ENCODE results near the gene POU3F3.

POU3F3 gene

GRCh38 chr2:104859766-104860450 lies 6.0 kb downstream of the POU3F3 start:
- DNase-seq = no peak

- DNase-seq = peak in 12 of 56 donors; percentile 35 to 76 (median 47)
Observed at GRCh38 chr2:104860451-104860790, 6.5 kb downstream of the POU3F3 start.

- peak in 2 of 56 donors; percentile 63 to 78 for DNase-seq
Observed at GRCh38 chr2:104861351-104862057, 7.6 kb downstream of the POU3F3 start.

GRCh38 chr2:104862058-104862941 lies 8.4 kb downstream of the POU3F3 start:
- DNase-seq = peak in 31 of 56 donors; percentile 21 to 81 (median 63)

- no peak for DNase-seq
Observed at GRCh38 chr2:104863146-104863467, 9.2 kb downstream of the POU3F3 start.

- DNase-seq = peak in 9 of 56 donors; percentile 26 to 72 (median 64)
Observed at GRCh38 chr2:104863468-104864279, 9.8 kb downstream of the POU3F3 start.

- no peak for DNase-seq
Observed at GRCh38 chr2:104864280-104865095, 10.6 kb downstream of the POU3F3 start.

- no peak for DNase-seq
Observed at GRCh38 chr2:104865096-104865470, 11.2 kb downstream of the POU3F3 start.

GRCh38 chr2:104866122-104866864 lies 12.4 kb downstream of the POU3F3 start:
- no peak for DNase-seq

GRCh38 chr2:104866883-104867812 lies 13.2 kb downstream of the POU3F3 start:
- DNase-seq = peak in 30 of 56 donors; percentile 31 to 75 (median 56)

GRCh38 chr2:104867813-104868504 lies 14.0 kb downstream of the POU3F3 start:
- DNase-seq = peak in 1 of 56 donors; percentile 21

GRCh38 chr2:104868505-104868866 lies 14.6 kb downstream of the POU3F3 start:
- no peak for DNase-seq

- peak in 1 of 56 donors; percentile 18 for DNase-seq
Observed at GRCh38 chr2:104870100-104870975, 16.4 kb downstream of the POU3F3 start.

GRCh38 chr2:104871649-104871971 lies 17.7 kb downstream of the POU3F3 start:
- DNase-seq = no peak

- DNase-seq = peak in 26 of 56 donors; percentile 17 to 75 (median 53)
Observed at GRCh38 chr2:104871972-104872865, 18.3 kb downstream of the POU3F3 start.
